Pulmonary artery endothelial cell (primary cell): ENCODE measurements around the gene GSTM2. TPM values are rescaled to one million over a fixed set of nuclear protein-coding genes. Genes with fewer than 3 reads are reported as not detected.
"Not testable (repeated sequence)": the region's sequence is repeated elsewhere in the genome, so short reads cannot be mapped to it uniquely, and the experiment has no call there.

ENCODE experiments used
- DNase-seq: peaks from one replicate; pipeline ENCODE4 v3.0.0-alpha.2; 2011; ENCODE audit warnings: low read depth, low spot score
- total RNA-seq: library from RNA; depleted of rRNA; stranded (reverse); fragments of >200 nt; gene quantifications from 2 replicates; pipeline ENCODE4 v1.2.3, GENCODE V29; 2014

The GSTM2 gene
- total RNA-seq, 1 donor from 2014 or later = 1.1 TPM

- DNase-seq = not testable (repeated sequence)
These were observed 6.0 kb downstream of the GSTM2 start for GRCh38 chr1:109673861-109674260.

DNA sequence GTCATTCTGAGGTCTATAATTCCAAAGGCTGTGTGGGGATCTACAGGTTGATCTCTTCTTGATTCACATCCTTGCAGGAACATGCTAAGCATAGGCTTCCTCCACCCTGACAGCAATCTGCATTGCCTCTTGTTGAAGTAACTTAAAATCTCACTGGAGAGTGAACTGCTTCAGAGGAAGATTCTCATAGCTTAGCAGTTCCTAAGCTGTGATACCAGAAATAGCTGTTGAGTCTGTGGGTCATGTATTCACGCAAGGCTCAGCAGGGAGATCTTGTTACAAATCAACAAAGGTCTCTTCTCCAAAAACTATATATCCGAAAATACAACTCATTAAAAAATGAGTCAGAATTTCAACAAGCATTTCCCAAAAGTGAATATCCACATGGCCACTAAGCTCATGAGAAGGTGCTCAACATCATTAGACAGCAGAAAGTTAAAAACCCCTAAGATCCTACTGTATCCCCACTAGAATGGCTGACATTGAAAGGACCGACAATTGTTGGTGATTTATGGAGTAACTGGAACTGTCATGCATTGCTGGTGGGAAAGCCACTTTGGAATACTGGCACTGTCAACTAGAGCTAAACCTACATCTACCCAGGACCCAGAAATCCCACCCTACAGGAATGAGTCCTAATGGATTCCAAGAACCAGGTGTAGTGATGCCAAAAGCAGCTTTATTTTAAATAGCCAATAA is 9.0 kb downstream of the GSTM2 start:
- DNase-seq = not testable (repeated sequence)

GRCh38 chr1:109677459-109677858 is 9.6 kb downstream of the GSTM2 start:
- no peak for DNase-seq

GRCh38 chr1:109678637-109679036 is 10.8 kb downstream of the GSTM2 start:
- DNase-seq = not testable (repeated sequence)

DNA sequence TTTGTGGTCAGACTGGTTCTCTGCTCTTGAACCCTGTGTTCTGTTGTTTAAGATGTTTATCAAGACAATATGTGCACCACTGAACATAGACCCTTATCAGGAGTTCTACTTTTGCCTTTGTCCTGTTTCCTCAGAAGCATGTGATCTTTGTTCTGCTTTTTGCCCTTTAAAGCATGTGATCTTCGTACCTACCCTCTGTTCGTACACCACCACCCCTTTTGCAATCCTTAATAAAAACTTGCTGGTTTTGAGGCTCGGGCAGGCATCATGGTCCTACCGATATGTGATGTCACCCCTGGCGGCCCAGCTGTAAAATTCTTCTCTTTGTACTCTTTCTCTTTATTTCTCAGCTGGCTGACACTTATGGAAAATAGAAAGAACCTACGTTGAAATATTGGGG is 16.9 kb downstream of the GSTM2 start:
- DNase-seq = not testable (repeated sequence)

DNA sequence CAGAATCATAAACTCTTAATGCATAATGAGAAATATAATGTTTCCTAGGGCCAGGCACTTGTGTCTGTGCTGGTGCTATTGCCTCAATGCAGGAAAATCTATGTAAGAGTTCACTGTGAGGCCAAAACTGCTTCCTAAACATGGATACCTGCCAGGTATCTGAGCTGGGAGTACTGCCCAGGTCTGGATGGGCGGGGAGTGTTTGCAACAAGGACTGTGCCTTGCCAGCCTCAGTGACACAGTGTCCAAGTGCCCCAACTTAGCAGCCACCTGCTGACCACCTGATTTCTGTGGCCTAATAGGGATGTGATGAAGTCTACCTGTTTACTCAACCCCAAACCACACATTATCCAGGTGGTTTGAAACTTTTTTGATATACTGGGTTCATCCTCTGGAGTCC is 17.5 kb downstream of the GSTM2 start:
- DNase-seq = not testable (repeated sequence)

GRCh38 chr1:109685890-109686289 is 18.0 kb downstream of the GSTM2 start:
- DNase-seq = not testable (repeated sequence)

- DNase-seq = not testable (repeated sequence)
These were observed 19.3 kb downstream of the GSTM2 start for GRCh38 chr1:109687109-109687508.

- no peak for DNase-seq
These were observed 20.0 kb downstream of the GSTM2 start, which contains the start of gene GSTM1 for GRCh38 chr1:109687641-109688499. GSTM1 (plus strand) TSS chr1:109687817; CDS start chr1:109687874, 57 bp downstream.

DNA sequence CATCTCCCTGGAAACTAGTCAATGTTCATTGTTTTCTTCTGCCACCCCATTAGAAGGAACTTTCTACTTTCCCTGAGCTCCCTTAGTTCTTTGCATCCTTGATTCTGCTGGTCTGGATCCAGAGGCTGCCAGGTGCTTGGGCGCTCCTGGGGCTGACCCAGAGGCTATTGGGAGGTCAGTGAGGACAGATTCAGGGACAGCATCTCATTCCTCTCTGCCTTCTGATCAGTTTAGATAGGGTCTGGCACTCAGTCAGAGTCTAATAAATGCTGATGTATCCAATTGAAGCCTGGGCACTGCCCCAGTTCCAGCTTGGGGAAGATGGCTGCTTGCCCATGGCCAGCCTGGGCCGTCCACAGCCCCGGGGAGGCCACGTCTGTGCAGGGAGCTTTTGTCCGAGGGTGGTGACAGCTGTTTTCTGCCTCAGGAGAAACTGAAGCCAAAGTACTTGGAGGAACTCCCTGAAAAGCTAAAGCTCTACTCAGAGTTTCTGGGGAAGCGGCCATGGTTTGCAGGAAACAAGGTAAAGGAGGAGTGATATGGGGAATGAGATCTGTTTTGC is 22.1 kb downstream of the GSTM2 start:
- no peak for DNase-seq

DNA sequence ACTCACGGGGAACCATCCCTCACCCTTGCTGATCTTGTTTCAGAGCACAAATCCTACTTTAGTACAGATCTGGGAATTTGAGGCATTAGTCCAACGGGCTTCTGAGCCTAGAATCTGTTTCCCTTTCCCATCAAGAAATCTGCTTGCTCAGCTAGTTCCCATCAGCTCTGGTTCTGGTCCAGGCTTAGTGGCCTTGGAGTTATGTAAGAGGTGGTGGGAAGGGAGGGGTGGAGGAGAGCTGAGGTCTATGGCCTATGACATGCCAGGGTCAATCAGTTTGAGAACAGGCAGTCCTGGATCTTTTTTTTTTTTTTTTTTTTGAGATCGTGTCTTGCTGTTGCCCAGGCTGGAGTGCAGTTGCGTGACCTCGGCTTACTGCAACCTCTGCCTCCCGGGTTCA is 23.9 kb downstream of the GSTM2 start:
- no peak for DNase-seq

- DNase-seq = not testable (repeated sequence)
These were observed 26.5 kb downstream of the GSTM2 start for GRCh38 chr1:109694400-109694799.

DNA sequence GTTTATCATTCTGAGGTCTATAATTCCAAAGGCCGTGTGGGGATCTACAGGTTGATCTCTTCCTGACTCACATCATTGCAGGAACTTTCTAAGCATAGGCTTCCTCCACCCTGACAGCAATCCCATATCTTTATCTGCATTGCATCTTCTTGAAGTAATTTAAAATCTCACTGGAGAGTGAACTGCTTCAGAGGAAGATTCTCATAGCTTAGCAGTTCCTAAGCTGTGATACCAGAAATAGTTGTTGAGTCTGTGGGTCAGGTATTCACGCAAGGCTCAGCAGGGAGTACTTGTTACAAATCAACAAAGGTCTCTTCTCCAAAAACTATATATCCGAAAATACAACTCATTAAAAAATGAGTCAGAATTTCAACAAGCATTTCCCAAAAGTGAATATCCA is 27.3 kb downstream of the GSTM2 start:
- DNase-seq = not testable (repeated sequence)

DNA sequence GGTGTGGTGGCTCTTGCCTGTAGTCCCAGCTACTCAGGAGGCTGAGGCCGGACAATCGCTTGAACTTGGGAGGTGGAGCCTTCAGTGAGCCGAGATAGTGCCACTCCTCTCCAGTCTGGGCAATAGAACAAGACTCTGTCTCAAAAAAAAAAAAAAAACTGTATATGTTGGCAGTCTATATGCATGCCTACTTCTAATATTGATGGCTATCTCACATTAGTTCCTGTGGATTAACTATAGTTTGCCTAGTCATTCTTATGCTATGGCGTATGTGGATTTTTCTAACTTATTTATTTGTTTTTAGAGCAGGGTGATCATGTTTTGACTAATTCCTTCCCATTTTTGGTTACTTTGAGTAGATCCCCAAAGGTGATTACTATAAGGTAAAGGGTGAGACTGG is 29.2 kb downstream of the GSTM2 start:
- no peak for DNase-seq

GRCh38 chr1:109697861-109698260 is 30.0 kb downstream of the GSTM2 start:
- DNase-seq = not testable (repeated sequence)

DNA sequence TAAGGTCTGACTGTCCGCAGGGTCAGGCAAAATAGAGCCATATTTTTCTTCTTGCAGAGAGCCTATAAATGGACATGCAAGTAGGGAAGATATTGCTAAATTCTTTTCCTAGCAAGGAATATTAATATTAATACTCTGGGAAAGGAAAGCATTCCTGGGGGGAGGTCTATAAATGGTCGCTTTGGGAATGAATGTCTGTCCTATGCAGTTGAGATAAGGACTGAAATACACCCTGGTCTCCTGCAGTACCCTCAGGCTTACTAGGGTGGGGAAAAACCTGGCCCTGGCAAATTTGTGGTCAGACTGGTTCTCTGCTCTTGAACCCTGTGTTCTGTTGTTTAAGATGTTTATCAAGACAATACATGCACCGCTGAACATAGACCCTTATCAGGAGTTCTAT is 35.1 kb downstream of the GSTM2 start:
- DNase-seq = not testable (repeated sequence)

GRCh38 chr1:109704173-109704572 is 36.3 kb downstream of the GSTM2 start:
- DNase-seq = no peak

- no peak for DNase-seq
These were observed 37.6 kb downstream of the GSTM2 start for GRCh38 chr1:109705411-109705810.

DNA sequence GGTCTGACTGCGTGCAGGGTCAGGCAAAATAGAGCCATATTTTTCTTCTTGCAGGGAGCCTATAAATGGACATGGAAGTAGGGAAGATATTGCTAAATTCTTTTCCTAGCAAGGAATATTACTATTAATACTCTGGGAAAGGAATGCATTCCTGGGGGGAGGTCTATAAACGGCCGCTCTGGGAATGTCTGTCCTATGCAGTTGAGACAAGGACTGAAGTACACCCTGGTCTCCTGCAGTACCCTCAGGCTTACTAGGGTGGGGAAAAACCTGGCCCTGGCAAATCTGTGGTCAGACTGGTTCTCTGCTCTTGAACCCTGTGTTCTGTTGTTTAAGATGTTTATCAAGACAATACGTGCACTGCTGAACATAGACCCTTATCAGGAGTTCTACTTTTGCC is 41.1 kb downstream of the GSTM2 start:
- not testable (repeated sequence) for DNase-seq

DNA sequence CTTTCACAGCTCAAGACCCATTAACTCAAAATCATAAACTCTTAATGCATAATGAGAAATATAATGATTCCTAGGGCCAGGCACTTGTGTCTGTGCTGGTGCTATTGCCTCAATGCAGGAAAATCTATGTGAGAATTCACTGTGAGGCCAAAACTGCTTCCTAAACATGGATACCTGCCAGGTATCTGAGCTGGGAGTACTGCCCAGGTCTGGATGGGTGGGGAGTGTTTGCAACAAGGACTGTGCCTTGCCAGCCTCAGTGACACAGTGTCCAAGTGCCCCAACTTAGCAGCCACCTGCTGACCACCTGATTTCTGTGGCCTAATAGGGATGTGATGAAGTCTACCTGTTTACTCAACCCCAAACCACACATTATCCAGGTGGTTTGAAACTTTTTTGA is 42.0 kb downstream of the GSTM2 start:
- DNase-seq = not testable (repeated sequence)

- DNase-seq = not testable (repeated sequence)
These were observed 43.9 kb downstream of the GSTM2 start, which contains the start of gene GSTM5 for GRCh38 chr1:109711593-109712320. GSTM5 (plus strand) TSS chr1:109712251; CDS start chr1:109712313, 62 bp downstream.
